Stimulated activated CD8-positive, alpha-beta memory T cell treated with anti-CD3 and anti-CD28 coated beads, Interleukin-2, amount 100 ng/mL, for 48 hours (primary cell): Measurements from ENCODE around the gene MARCHF10.
"Not testable (repeated sequence)": the region's sequence is repeated elsewhere in the genome, so short reads cannot be mapped to it uniquely, and the experiment has no call there.

Source experiments
- DNase-seq, 2 donors: peaks; one replicate each; pipeline ENCODE4 v3.0.0-alpha.2; 2020; ENCODE audit warnings: low read depth in 2 of 2

The MARCHF10 gene

DNA sequence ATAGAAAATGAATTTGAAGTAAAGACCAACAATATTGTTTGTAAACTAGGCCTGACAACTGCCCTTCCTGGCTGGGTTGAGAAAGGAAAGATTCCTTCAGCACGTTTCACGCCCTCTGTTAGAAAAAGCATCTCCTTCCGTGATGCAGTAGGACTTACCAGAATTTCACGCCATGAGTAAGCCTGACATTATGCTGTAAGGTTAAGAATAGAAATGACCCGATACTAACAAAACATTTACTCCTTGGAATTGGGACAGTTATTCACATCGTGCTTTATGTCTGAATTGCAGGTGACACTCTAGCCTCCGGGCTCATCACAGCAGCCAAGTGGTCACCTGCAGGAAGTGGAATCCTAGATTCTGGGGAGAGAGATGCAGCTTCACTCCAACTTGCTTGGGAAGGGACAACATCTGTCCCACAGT is 17.5 kb downstream of the MARCHF10 start:
- no peak for DNase-seq

DNA sequence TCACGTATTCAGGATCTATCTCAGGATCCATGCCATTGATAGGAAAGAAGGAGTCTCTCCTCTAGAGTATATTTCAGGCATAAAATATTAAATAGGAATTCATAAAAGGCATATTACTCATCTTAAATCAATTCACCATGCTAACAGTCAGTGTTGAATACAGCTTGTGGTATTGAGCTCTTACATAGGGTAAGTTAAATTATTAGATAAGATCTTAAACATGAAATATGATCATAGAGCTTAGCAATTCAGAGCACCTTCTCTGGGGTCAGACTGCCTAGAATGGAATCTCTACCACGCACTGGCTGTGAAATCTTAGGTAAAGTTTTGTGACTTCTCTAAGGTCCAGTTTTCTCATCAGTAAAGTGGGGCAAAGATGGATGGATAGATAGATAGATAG is 20.7 kb downstream of the MARCHF10 start:
- no peak for DNase-seq

- no peak for DNase-seq
Observed at GRCh38 chr17:62786646-62787045, 21.5 kb downstream of the MARCHF10 start.

- DNase-seq, result not testable (repeated sequence)
Observed at GRCh38 chr17:62785983-62786382, 22.1 kb downstream of the MARCHF10 start.

- no peak for DNase-seq
Observed at GRCh38 chr17:62782730-62783270, 25.3 kb downstream of the MARCHF10 start.

DNA sequence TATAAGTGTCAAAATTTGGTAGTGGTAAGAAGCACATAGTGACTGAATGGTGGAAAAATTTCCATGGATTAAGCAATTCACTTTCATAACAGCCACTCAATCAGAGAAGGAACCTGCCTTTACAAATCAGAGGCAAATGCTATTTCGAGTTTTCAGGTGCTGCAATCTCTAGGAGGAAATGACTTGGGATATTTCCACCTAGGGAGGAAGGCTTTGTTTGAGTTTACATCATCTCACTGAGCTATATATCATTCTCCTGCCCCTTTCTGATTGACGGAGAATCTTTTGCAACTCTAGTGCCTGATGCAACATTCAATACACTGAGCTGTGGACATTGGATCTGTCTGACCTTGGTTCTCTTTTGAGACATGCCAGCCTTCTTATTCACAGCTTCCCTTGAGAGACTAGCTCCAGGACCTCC is 26.3 kb downstream of the MARCHF10 start:
- no peak for DNase-seq

DNA sequence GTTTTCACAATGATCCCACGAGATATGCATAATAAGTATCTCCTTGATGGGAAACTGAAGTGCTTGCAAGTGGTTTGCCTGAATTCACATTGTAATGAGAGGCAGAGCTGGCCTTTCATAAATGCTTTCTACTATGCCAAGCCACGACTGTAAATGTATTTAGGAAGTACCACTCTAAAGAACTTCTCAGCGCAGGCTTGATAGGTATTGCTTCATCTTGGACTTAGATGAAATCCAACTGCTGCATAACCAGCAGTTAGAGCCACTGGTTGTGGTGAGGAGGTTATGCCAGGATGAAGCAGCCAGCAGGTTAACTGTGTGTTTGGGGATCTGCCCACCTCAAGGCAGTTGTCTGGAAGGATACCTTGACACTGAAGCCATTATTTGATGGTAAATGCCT is 26.8 kb downstream of the MARCHF10 start:
- no peak for DNase-seq

- DNase-seq, result no peak
Observed at GRCh38 chr17:62780951-62781350, 27.2 kb downstream of the MARCHF10 start.

- DNase-seq, result no peak
Observed at GRCh38 chr17:62780269-62780668, 27.8 kb downstream of the MARCHF10 start.

DNA sequence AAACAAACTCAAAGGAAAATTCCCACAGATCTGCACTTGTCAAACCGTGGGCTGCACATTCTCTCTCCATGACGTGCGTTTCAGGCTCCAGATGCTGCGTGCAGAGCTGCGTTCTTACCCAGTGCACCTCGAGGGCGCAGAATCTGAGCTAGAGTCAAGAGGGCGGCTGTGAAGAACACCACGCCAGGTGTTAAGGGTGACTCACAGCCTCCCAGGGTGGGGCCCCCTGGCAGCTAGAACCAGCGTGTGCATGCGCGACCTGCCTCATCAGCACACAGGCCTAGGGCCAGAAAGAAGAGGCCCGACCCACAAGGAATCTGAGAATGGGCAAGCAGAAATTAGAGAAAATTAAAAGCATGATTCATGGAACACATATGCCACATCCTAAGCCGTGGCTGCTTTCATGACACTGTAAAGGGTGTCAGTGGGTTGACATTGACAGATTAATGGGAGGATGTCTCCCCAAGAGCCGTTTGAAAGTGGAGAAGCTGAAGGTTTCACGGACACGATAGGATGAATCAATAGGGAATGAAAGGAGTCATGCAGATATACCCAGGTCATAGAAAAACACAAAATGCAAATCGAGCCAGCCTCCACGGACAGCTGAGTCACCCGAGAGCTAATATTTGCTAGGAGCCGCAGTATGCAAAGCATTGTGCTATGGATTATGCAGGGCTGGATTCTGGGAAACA is 29.0 kb downstream of the MARCHF10 start:
- DNase-seq, result no peak

DNA sequence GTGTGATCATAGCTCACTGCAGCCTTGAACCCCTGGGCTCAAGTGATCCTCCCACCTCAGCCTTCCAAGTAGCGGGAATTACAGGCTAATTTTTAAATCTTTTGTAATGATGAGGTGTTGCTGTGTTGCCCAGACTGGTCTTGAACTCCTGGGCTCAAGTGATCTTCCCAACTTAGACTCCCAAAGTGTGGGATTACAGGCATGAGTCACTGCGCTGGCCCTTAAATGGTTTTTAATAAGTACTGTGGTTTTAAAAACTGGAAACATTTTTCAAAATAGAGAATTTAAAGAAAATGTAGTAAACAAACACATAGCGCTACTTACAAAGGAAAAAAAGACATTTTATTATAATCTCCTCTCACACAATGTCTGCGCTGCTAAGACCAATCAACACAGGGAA is 32.2 kb downstream of the MARCHF10 start:
- DNase-seq, result no peak

DNA sequence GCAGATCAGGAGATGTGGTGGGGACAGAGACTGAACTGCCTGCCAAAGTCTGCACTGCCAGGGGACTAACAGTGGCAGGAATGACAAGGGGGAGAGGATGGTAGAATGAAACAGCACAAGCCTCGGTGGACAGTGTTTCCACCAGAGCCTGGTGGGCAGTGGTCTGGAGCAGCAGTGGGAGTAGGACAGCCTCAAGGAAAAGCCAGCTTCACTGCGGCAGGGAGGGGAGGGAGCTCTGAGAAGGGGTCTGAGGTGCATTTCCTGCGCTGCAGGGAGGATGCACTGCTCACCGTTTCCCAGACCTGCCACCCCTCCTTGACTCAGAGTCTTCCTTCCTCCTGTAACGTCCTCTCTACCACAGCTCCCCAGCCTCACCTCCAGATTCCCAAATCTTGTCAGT is 33.8 kb downstream of the MARCHF10 start:
- no peak for DNase-seq

GRCh38 chr17:62767997-62768396 is 40.1 kb downstream of the MARCHF10 start:
- no peak for DNase-seq

- no peak for DNase-seq
Observed at GRCh38 chr17:62765351-62765750, 42.8 kb downstream of the MARCHF10 start.

GRCh38 chr17:62763891-62764600 is 44.1 kb downstream of the MARCHF10 start:
- DNase-seq, result no peak

- DNase-seq, result no peak
Observed at GRCh38 chr17:62761884-62762283, 46.2 kb downstream of the MARCHF10 start.

GRCh38 chr17:62760945-62761267 is 47.2 kb downstream of the MARCHF10 start:
- DNase-seq, result no peak

- no peak for DNase-seq
Observed at GRCh38 chr17:62760059-62760944, 47.8 kb downstream of the MARCHF10 start.

- DNase-seq, result no peak
Observed at GRCh38 chr17:62757500-62757951, 50.6 kb downstream of the MARCHF10 start.

DNA sequence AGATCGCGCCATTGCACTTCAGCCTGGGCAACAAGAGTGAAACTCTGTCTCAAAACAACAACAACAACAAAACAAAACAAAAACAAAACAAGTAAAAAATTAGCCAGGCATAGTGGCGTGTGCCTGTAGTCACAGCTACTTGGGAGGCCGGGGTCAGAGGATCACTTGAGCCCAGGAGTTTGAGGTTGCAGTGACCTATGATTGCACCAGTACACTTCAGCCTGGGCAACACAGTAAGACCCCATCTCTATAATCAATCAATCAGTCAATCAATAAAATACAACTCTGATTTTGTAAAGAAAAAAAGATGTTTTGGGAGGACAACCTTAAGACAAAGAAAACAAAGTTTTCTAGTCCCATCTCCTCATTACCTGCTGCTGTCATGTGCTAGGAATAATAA is 51.9 kb downstream of the MARCHF10 start:
- no peak for DNase-seq

DNA sequence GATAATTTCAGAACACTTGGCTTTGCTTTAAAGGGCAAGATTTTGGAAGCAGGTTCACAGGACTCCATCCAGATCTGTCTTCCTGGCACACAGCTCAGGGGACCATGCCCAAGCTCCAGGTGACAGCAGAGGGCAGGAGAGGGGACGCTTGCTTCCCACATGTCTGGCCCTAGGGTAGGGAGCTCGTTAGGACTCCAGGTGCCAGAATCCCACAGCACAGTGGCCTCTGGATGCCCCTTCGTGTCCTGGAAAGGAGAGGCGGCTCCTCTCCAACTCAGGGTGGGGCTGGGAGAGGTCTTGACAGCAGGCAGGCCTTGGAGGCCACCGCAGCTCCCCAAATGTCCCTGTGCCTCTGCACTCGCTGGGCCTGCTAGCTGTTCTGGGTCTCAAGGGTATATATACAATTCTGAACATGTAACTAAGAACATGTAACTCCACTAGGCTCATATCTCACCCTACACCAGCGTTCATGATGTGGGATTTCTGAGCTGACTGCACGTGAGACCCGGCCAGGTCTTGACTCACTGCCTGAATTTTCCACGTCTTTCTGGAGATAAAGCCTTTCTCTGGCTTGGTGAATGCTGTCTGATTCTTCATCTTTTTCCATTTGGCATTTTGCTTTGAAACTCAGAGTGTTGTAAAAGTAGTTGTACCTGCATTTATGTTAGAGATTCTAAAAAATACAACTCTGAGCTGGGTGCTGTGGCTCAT is 52.8 kb downstream of the MARCHF10 start:
- DNase-seq, result no peak

DNA sequence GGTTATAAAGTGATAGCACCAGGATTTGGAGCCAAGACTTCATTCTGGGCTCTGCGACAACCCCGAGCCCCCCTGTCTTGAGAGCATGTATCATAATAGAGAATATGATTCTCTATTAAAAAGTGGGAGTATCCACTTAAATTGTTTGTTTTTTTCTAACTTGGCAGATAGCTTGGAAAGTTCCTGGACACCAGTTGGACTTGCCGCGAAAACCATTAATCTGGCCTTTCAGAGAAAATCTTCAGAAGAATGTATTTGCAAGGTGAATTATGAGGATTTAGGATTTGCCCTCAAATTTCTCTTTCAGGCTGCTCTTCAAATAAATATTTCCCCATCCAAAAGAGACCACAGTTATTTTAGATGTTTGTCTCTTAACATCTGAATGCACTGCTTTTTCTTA is 53.5 kb downstream of the MARCHF10 start:
- DNase-seq, result no peak
